ENCODE measurements around the gene MYH9.
A peak's percentile ranks its signal among the peaks of the same experiment; 100 is the strongest.

Gene MYH9

GRCh38 chr22:36365020-36365411 lies 22.8 kb downstream of the MYH9 start (continued):
- TF ChIP-seq ZBTB44 (tag by site-specific recombination; IDR thresholded peaks at IDR 0.05) (no peak), ZNF561 (tag by site-specific recombination; IDR thresholded peaks at IDR 0.05; ENCODE audit: borderline replicate concordance) (no peak), SP3 (tag by site-specific recombination; IDR thresholded peaks at IDR 0.05) (peak; percentile 52; the same call in 1 of the 2 replicates), ZNF184 (tag by site-specific recombination; IDR thresholded peaks at IDR 0.05) (peak; percentile 79; the same call in 1 of the 2 replicates), ZNF600 (tag by site-specific recombination; IDR thresholded peaks at IDR 0.05) (peak; percentile 96), ZNF654 (tag by site-specific recombination; IDR thresholded peaks at IDR 0.05; ENCODE audit: low read depth) (no peak; the same call in 1 of the 2 replicates), ZNF10 (tag by site-specific recombination; IDR thresholded peaks at IDR 0.05) (no peak), ZNF18 (tag by site-specific recombination; IDR thresholded peaks at IDR 0.05) (no peak), ZNF19 (tag by site-specific recombination; IDR thresholded peaks at IDR 0.05; ENCODE audit: low read depth) (no peak), ZNF16 (tag by site-specific recombination; IDR thresholded peaks at IDR 0.05; ENCODE audit: low read depth) (no peak), ZNF530 (tag by site-specific recombination; IDR thresholded peaks at IDR 0.05; ENCODE audit: low read depth) (no peak), ZBTB1 (tag by site-specific recombination; IDR thresholded peaks at IDR 0.05) (no peak), ZNF175 (tag by site-specific recombination; IDR thresholded peaks at IDR 0.05) (no peak), ZNF274 (IDR thresholded peaks at IDR 0.05; ENCODE audit: low read length) (no peak), ZNF274 (tag by site-specific recombination; IDR thresholded peaks at IDR 0.05; ENCODE audit: borderline replicate concordance) (no peak), ZNF473 (tag by site-specific recombination; IDR thresholded peaks at IDR 0.05) (no peak), ZNF768 (tag by site-specific recombination; IDR thresholded peaks at IDR 0.05) (no peak), YY1 (tag by site-specific recombination; IDR thresholded peaks at IDR 0.05) (no peak), ZNF48 (tag by site-specific recombination; IDR thresholded peaks at IDR 0.05) (no peak), GFI1B (tag by site-specific recombination; IDR thresholded peaks at IDR 0.05) (no peak), ZNF292 (tag by site-specific recombination; IDR thresholded peaks at IDR 0.05; ENCODE audit: borderline replicate concordance, low read depth) (no peak), ZBTB21 (tag by site-specific recombination; IDR thresholded peaks at IDR 0.05) (peak; percentile 99), OSR2 (tag by site-specific recombination; IDR thresholded peaks at IDR 0.05) (peak; percentile 27; the same call in 1 of the 2 replicates), GLI4 (tag by site-specific recombination; IDR thresholded peaks at IDR 0.05) (no peak), KLF9 (tag by site-specific recombination; IDR thresholded peaks at IDR 0.05; ENCODE audit: low read depth) (no peak), ZNF404 (tag by site-specific recombination; IDR thresholded peaks at IDR 0.05) (no peak), TRIM28 (IDR thresholded peaks at IDR 0.05; ENCODE audit: borderline replicate concordance, low read length) (no peak), OVOL3 (tag by site-specific recombination; IDR thresholded peaks at IDR 0.05) (no peak), ZNF560 (tag by site-specific recombination; IDR thresholded peaks at IDR 0.05; ENCODE audit: borderline replicate concordance) (no peak), ZNF549 (tag by site-specific recombination; IDR thresholded peaks at IDR 0.05) (no peak), ZNF558 (tag by site-specific recombination; IDR thresholded peaks at IDR 0.05) (0 out of 2 replicates have a peak, but pooled peaks have one; percentile 46)
- TF ChIP-seq, protein P1, sequence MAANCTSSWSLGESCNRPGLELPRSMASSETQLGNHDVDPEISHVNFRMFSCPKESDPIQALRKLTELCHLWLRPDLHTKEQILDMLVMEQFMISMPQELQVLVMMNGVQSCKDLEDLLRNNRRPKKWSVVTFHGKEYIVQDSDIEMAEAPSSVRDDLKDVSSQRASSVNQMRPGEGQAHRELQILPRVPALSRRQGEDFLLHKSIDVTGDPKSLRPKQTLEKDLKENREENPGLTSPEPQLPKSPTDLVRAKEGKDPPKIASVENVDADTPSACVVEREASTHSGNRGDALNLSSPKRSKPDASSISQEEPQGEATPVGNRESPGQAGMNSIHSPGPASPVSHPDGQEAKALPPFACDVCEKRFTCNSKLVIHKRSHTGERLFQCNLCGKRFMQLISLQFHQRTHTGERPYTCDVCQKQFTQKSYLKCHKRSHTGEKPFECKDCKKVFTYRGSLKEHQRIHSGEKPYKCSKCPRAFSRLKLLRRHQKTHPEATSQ (tag by site-specific recombination; IDR thresholded peaks at IDR 0.05) = no peak
- TF ChIP-seq, protein P2, sequence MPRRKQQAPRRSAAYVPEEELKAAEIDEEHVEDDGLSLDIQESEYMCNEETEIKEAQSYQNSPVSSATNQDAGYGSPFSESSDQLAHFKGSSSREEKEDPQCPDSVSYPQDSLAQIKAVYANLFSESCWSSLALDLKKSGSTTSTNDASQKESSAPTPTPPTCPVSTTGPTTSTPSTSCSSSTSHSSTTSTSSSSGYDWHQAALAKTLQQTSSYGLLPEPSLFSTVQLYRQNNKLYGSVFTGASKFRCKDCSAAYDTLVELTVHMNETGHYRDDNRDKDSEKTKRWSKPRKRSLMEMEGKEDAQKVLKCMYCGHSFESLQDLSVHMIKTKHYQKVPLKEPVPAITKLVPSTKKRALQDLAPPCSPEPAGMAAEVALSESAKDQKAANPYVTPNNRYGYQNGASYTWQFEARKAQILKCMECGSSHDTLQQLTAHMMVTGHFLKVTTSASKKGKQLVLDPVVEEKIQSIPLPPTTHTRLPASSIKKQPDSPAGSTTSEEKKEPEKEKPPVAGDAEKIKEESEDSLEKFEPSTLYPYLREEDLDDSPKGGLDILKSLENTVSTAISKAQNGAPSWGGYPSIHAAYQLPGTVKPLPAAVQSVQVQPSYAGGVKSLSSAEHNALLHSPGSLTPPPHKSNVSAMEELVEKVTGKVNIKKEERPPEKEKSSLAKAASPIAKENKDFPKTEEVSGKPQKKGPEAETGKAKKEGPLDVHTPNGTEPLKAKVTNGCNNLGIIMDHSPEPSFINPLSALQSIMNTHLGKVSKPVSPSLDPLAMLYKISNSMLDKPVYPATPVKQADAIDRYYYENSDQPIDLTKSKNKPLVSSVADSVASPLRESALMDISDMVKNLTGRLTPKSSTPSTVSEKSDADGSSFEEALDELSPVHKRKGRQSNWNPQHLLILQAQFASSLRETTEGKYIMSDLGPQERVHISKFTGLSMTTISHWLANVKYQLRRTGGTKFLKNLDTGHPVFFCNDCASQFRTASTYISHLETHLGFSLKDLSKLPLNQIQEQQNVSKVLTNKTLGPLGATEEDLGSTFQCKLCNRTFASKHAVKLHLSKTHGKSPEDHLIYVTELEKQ (tag by site-specific recombination; IDR thresholded peaks at IDR 0.05; ENCODE audit: borderline replicate concordance) = peak; percentile 91
- TF ChIP-seq, protein P3, sequence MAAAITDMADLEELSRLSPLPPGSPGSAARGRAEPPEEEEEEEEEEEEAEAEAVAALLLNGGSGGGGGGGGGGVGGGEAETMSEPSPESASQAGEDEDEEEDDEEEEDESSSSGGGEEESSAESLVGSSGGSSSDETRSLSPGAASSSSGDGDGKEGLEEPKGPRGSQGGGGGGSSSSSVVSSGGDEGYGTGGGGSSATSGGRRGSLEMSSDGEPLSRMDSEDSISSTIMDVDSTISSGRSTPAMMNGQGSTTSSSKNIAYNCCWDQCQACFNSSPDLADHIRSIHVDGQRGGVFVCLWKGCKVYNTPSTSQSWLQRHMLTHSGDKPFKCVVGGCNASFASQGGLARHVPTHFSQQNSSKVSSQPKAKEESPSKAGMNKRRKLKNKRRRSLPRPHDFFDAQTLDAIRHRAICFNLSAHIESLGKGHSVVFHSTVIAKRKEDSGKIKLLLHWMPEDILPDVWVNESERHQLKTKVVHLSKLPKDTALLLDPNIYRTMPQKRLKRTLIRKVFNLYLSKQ (tag by site-specific recombination; IDR thresholded peaks at IDR 0.05; ENCODE audit: borderline replicate concordance) = no peak

Data from HEK293 (cell line).